HG03565 (cell line): ENCODE data around the gene SPC24.
"Not testable (repeated sequence)": the region's sequence is repeated elsewhere in the genome, so short reads cannot be mapped to it uniquely, and the experiment has no call there.

Source experiments
- ATAC-seq: cut with Tn5 transposase; IDR thresholded peaks from one replicate; pipeline ENCODE4 v1.9.1; 2021; ENCODE audit warnings: mild to moderate bottlenecking, moderate library complexity; ENCODE audit not compliant: unreplicated experiment

The SPC24 gene

DNA sequence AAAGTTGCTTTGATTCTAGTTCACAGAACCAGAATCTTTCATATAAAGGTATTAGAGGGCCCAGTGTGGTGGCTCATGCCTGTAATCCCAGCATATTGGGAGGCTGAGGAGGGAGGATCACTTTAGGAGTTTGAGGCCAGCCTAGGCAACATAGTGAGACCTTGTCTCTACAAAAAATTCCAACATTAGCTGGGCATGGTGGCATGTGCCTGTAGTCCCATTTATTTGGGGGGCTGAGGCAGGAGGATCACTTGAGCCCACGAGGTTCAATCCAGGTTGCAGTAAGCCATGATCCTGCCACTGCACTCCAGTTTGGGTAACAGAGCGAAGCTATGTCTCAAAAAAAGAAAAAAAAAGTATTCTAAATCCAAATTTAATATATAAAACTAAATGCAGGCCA lies 57.3 kb downstream of the SPC24 start:
- no peak for ATAC-seq

DNA sequence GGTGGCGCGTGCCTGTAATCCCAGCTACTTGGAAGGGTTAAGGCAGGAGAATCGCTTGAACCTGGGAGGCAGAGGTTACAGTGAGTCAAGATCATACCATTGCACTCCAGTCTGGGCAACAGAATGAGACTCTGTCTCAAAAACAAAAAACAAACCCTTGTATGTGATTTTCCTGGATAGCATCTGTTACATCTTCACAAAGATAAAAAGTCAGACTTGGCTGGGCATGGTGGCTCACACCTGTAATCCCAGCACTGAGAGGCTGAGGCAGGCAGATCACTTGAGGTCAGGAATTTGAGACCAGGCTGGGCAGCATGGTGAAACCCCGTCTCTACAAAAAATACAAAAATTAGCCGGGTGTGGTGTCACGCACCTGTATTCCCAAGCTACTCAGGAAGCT lies 58.2 kb downstream of the SPC24 start:
- ATAC-seq: not testable (repeated sequence)

DNA sequence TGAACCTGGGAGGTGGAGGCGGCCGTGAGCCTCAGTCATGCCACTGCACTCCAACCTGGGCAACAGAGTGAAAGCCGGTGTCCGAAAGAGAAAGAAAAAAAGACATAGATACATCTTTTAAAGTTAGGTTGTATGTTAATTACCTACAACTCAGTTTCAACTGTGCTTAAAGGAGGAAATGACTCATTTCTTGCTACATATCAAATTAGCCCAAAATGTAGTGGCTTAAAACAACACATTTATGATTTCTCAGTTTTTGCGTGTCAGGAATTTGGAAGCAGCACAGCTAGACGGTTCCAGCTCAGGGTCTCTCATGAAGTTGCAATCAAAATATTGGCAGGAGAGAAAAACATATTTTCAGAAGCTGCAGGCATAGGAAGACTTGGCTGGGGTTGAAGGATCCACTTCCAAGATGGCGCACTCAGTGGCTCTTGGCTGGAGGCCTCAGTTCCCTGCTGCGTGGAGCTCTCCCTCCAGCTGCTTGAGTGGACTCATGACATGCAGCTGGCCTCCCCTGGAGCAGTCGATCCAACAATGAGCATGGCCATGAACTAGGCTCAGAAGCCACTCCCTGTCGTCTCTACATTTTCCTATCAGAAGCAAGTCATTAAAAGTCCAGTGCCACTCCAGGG lies 59.3 kb downstream of the SPC24 start:
- ATAC-seq: peak; percentile 45
